BLaER1 (cell line): ENCODE measurements around the gene JMJD4.
"Not testable (repeated sequence)": the region's sequence is repeated elsewhere in the genome, so short reads cannot be mapped to it uniquely, and the experiment has no call there.

Experiments
- H3K27ac ChIP-seq: shearing (Covaris generic); formaldehyde crosslinking; 2 replicates; pipeline ENCODE4 v1.8.1; 2022
- H3K27me3 ChIP-seq: shearing (Covaris generic); formaldehyde crosslinking; 2 replicates; pipeline ENCODE4 v1.8.1; 2022
- H3K36me3 ChIP-seq: shearing (Covaris generic); formaldehyde crosslinking; 2 replicates; pipeline ENCODE4 v1.8.1; 2022
- H3K4me1 ChIP-seq: shearing (Covaris generic); formaldehyde crosslinking; 2 replicates; pipeline ENCODE4 v1.8.1; 2022
- H3K4me2 ChIP-seq: shearing (Covaris generic); formaldehyde crosslinking; 2 replicates; pipeline ENCODE4 v1.8.1; 2022
- H3K4me3 ChIP-seq: shearing (Covaris generic); formaldehyde crosslinking; 2 replicates; pipeline ENCODE4 v1.8.1; 2022
- H3K9ac ChIP-seq: shearing (Covaris generic); formaldehyde crosslinking; 2 replicates; pipeline ENCODE4 v1.8.1; 2022
- H3K9me3 ChIP-seq: shearing (Covaris generic); formaldehyde crosslinking; 2 replicates; pipeline ENCODE4 v1.8.1; 2022
- H4K20me1 ChIP-seq: shearing (Covaris generic); formaldehyde crosslinking; 2 replicates; pipeline ENCODE4 v1.8.1; 2022
- Cebpa-rat ChIP-seq: shearing (Covaris generic); IDR thresholded peaks from 2 replicates; pipeline ENCODE4 v1.8.1; 2022

Gene JMJD4

DNA sequence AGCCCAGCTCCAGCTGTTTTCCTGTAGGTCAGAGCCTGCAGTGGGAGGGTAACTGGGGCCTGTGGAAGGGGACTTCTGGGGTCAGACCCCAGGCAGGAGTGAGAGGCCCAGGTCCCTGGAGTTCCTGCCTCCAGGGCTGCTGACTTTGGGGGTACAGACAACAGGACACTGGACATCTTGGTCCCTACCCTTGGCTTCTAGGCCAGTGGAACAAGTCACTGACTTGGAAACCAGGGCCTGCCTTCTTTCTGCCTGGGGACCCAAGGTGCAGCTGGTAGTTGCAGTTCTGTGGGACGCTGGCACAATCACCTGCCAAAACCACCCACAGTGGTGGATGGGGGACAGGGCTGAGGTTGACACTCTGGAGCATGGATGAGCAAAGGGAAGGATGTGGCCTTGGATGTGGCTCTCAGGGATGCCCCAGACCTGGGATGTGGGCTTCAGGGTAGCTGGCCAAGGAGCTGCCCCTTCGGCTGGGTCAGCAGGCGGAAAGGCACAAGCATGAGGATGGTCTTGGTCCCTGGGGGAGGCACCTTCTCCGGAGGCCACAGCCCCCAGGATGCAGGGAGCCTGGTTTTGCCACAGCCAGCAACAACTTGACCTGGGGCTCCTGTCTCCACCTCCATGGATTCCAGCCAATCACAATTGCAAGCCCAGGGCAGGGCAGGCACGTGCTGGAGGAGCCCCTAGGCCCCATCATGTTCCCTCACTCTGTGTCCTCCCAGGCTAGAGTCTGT lies 5.8 kb downstream of the JMJD4 start:
- peak overlapping the region; percentile 58; the same call in 1 of the 2 replicates for H3K27ac ChIP-seq
- peak overlapping the region; percentile 78; the same call in 1 of the 2 replicates for H3K9ac ChIP-seq
- no peak for TF ChIP-seq Cebpa-rat
- H3K9me3 ChIP-seq: no peaks in the 10 kb centered on the region
- peaks cover 35% of the 10 kb centered on the region for H3K36me3 ChIP-seq
- H3K4me1 ChIP-seq: peaks cover 49% of the 10 kb centered on the region
- H4K20me1 ChIP-seq: peaks cover 57% of the 10 kb centered on the region
- H3K4me2 ChIP-seq: peak overlapping the region; percentile 97
- H3K27me3 ChIP-seq: no peaks in the 10 kb centered on the region
- H3K4me3 ChIP-seq: peak overlapping the region; percentile 67

DNA sequence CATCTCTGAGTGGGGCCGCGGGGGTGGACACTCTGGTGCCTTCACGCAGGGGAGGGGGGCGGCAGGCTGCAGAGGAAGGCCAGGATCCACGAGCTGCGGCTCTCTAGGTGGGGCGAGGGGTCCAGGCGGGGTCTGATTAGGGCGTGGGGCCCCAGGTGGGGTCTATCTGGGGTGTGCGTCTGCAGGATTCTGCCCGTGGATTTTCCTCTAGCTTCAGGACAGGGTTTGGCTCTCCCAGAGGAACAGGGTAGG lies 6.3 kb downstream of the JMJD4 start:
- Histone ChIP-seq H3K9me3 (peaks cover 3% of the 10 kb centered on the region), H3K9ac (peak overlapping the region; percentile 78), H3K36me3 (peaks cover 34% of the 10 kb centered on the region), H3K27ac (peak overlapping the region; percentile 58), H3K4me3 (peak overlapping the region; percentile 67), H3K27me3 (no peaks in the 10 kb centered on the region), H3K4me2 (peak overlapping the region; percentile 97), H4K20me1 (peaks cover 52% of the 10 kb centered on the region), H3K4me1 (peaks cover 44% of the 10 kb centered on the region)
- no peak for TF ChIP-seq Cebpa-rat

DNA sequence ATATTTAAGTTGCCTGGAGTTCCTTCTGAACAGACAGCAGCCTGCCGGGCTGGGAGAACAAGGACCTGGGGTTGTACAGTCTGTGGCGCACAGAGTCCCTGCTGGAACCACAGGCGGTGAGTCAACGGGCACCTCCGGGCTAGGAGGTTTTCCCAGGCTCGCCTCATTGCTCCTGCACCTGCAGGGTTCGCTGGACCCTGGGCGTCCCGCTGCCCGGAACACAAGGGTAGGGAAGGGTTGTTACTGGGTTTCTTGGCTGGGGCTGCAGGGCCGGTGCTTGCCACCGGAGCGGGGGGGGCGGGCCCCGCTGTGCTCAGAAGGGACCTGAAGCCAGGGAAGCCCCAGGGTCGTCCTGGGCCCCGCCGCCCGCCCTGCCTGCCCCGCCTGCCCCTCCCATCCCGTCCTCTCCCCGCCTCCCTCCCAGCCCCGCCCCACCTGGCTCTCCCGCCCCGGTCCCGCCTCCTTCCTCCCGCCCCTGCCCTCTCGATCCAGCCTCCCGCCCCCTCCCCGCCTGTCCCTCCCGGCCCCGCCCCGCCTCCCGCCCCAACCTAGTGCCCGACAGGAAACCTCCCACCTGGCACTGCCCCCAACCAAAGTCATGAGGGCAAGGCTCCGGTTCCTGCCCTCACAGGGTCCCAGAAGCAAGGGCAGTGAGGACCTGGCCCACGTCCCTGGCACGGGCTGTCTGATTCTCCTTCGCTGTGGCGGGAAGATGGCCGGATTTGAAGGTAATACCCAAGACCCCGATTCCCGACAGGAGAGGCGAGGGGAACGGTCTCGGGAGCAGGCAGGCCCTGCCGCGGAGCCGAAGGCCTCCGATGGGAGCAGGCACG lies 6.8 kb downstream of the JMJD4 start:
- peak overlapping the region; percentile 97 for H3K4me2 ChIP-seq
- no peaks in the 10 kb centered on the region for H3K27me3 ChIP-seq
- H3K9ac ChIP-seq: peak overlapping the region; percentile 78
- peaks cover 8% of the 10 kb centered on the region for H3K9me3 ChIP-seq
- H3K4me3 ChIP-seq: peak overlapping the region; percentile 69
- H3K36me3 ChIP-seq: peaks cover 28% of the 10 kb centered on the region
- no peak for TF ChIP-seq Cebpa-rat
- H3K4me1 ChIP-seq: peaks cover 38% of the 10 kb centered on the region
- peaks cover 47% of the 10 kb centered on the region for H4K20me1 ChIP-seq
- peak overlapping the region; percentile 58 for H3K27ac ChIP-seq

DNA sequence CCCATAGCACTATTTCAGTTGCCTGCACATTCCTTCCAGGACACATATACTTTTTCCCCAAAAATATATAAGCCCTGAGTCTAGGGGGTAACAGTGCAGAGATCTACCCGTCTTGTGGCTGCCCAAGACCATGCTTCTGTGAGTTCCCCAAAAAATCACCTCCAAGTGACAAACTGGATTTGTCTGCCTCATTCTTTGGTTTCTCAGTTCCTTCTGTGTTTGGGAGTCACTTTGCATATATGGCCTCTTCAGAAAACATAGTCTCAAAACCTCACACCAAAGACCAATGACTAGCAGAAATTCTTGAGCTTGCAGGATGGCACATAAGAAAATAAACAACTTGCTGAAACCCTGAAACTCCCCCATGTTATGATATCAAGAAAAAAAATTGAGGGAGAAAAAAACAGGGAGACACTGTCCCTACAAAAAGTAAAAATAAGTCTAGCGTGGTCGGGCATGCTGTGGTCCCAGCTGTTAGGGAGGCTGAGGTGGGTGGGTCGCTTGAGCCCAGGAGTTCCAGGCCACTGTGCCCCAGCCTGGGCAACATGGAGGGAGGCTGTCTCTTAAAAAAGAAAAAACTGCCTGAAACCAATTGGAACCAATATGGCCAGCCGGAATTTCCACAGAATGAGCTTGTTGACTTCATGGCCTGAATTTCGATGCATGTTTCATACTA lies 8.0 kb downstream of the JMJD4 start:
- peak overlapping the region; percentile 95 for H3K4me2 ChIP-seq
- peak overlapping the region; percentile 69; the same call in 1 of the 2 replicates for H3K4me3 ChIP-seq
- H3K4me1 ChIP-seq: peaks cover 34% of the 10 kb centered on the region
- H4K20me1 ChIP-seq: peaks cover 35% of the 10 kb centered on the region
- H3K9ac ChIP-seq: no peak overlapping the region
- no peak overlapping the region for H3K27ac ChIP-seq
- H3K27me3 ChIP-seq: no peaks in the 10 kb centered on the region
- H3K36me3 ChIP-seq: peaks cover 16% of the 10 kb centered on the region
- no peak for TF ChIP-seq Cebpa-rat
- H3K9me3 ChIP-seq: peaks cover 20% of the 10 kb centered on the region

DNA sequence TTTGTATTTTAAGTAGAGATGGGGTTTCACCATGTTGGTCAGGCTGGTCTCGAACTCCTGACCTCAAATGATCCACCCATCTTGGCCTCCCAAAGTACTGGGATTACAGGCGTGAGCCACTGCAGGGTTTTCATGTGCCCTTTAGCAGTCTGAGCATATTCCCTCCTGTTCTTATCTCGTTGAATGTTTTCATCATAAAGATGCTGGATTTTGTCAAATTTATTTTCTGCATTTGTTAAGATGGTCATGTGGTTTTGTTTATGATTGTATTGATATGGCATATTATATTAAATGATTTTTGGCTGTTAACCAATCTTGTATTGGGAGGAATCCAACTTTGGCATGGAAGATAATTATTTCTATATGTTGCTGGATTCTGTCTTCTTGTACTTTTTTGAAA lies 8.8 kb downstream of the JMJD4 start:
- no peak overlapping the region for H3K4me3 ChIP-seq
- no peaks in the 10 kb centered on the region for H3K27me3 ChIP-seq
- H3K4me2 ChIP-seq: no peak overlapping the region
- peaks cover 27% of the 10 kb centered on the region for H4K20me1 ChIP-seq
- H3K4me1 ChIP-seq: peaks cover 34% of the 10 kb centered on the region
- peaks cover 9% of the 10 kb centered on the region for H3K36me3 ChIP-seq
- TF ChIP-seq Cebpa-rat: no peak
- no peak overlapping the region for H3K9ac ChIP-seq
- H3K27ac ChIP-seq: no peak overlapping the region
- H3K9me3 ChIP-seq: peaks cover 28% of the 10 kb centered on the region

DNA sequence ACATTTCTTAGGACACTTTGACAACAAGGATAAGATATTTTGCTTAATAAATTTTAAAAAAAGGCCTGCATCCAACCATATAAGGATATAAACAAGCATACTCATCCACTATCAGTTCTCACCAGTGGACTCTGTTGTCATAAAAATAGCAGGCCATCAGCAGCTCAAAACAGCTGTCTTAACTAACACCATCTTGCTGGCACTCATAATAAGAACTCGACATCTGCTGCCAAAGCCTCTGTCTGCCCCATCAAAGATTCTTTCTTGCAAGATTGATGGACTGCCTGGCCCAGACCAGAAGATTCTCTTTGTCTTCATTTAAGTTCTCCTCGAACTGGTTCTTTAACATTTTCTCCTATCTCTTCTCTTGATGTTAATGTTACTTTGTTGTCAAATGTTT lies 10.1 kb downstream of the JMJD4 start:
- Histone ChIP-seq H3K9ac (no peak overlapping the region), H3K36me3 (no peaks in the 10 kb centered on the region), H3K9me3 (peaks cover 41% of the 10 kb centered on the region), H3K4me2 (no peak overlapping the region), H3K4me3 (no peak overlapping the region), H3K27ac (no peak overlapping the region), H3K4me1 (peaks cover 27% of the 10 kb centered on the region), H4K20me1 (peaks cover 15% of the 10 kb centered on the region), H3K27me3 (no peaks in the 10 kb centered on the region)
- TF ChIP-seq Cebpa-rat: no peak

DNA sequence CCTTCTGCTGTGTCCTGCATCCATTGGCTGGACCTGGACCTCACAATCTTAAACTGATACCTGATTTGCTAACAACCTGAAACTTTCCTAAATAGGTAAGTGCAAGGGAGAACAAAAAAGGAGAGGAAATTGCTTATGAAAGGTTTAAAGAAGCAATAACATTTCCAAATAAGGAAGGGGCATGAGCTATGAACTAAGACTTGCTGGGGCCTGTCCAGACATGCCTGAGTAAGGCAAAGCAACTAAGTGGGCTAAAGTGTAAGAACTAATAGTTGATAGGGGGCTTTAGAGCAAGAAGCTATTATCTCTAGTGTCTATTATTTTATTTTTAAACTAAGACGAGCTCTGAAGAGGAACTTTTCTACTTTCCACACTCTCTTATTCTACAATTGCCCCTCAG lies 11.6 kb downstream of the JMJD4 start:
- H3K4me3 ChIP-seq: no peak overlapping the region
- peaks cover 56% of the 10 kb centered on the region for H3K9me3 ChIP-seq
- H3K9ac ChIP-seq: no peak overlapping the region
- H3K27me3 ChIP-seq: no peaks in the 10 kb centered on the region
- no peak for TF ChIP-seq Cebpa-rat
- peaks cover 11% of the 10 kb centered on the region for H3K4me1 ChIP-seq
- H4K20me1 ChIP-seq: no peaks in the 10 kb centered on the region
- no peaks in the 10 kb centered on the region for H3K36me3 ChIP-seq
- H3K4me2 ChIP-seq: no peak overlapping the region
- H3K27ac ChIP-seq: no peak overlapping the region

DNA sequence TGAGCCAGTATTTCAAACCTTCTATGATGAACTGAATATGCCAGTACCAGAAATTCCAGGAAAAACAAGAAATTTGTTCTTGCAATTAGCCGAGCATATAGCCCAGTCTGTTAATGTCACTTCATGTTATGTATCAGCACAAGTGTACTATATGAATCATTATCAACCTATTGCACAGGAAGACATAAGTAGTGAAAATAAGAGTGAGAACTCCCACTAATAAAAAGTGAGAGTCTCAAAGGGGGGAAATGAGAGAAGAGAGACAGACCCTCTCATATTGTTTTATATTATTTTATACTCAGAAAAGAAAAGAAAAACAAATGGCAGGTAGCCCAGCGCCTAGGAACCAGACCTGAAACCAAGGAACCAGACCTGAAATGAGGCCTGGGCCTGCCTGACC lies 16.2 kb downstream of the JMJD4 start:
- Histone ChIP-seq H3K27ac (no peak overlapping the region), H3K9ac (no peak overlapping the region), H3K4me1 (no peaks in the 10 kb centered on the region), H4K20me1 (no peaks in the 10 kb centered on the region), H3K9me3 (peaks cover 99% of the 10 kb centered on the region), H3K27me3 (no peaks in the 10 kb centered on the region), H3K4me2 (no peak overlapping the region), H3K4me3 (no peak overlapping the region), H3K36me3 (no peaks in the 10 kb centered on the region)
- TF ChIP-seq Cebpa-rat: no peak

DNA sequence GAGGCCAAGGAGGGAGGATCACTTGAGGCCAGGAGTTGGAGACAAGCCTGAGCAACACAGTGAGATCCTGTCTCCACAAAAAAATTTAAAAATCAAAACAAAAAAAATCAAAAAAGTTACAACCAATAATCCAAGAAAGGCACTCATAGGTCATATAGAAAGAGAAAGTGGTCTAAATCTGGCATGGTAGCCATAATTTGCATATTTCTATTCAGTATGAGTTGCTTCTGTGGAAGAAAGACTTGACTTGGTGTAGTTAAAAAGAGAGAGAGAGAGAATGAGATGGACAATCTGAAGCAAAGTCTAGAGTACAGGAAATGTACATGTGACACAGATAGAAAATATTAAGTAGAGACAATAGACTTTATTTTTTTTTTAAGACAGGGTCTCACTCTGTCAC lies 22.5 kb downstream of the JMJD4 start:
- Histone ChIP-seq H3K36me3 (no peaks in the 10 kb centered on the region), H4K20me1 (no peaks in the 10 kb centered on the region), H3K27ac (no peak overlapping the region), H3K9me3 (peaks cover 79% of the 10 kb centered on the region), H3K9ac (no peak overlapping the region), H3K4me1 (peaks cover 7% of the 10 kb centered on the region), H3K27me3 (no peaks in the 10 kb centered on the region), H3K4me3 (no peak overlapping the region), H3K4me2 (no peak overlapping the region)
- TF ChIP-seq Cebpa-rat: no peak

DNA sequence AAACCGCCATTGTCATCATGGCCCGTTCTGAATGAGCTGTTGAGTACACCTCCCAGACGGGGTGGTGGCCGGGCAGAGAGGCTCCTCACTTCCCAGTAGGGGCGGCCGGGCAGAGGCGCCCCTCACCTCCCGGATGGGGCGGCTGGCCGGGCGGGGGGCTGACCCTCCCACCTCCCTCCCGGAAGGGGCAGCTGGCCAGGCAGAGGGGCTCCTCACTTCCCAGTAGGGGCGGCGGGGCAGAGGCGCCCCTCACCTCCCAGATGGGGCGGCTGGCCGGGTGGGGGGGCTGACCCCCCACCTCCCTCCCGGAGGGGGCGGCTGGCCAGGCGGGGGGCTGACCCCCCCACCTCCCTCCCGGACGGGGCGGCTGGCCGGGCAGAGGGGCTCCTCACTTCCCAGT lies 24.6 kb downstream of the JMJD4 start:
- Histone ChIP-seq H3K4me1 (peaks cover 15% of the 10 kb centered on the region), H3K9me3 (peaks cover 76% of the 10 kb centered on the region)
- not testable (repeated sequence) for H3K27ac ChIP-seq, H3K27me3 ChIP-seq, H3K9ac ChIP-seq, H3K4me2 ChIP-seq, H3K4me3 ChIP-seq, H4K20me1 ChIP-seq, H3K36me3 ChIP-seq
